Kidney tubule cell (primary cell): Measurements from ENCODE around the gene FGF6.
"Not testable (repeated sequence)": the region's sequence is repeated elsewhere in the genome, so short reads cannot be mapped to it uniquely, and the experiment has no call there.

Experiments
- DNase-seq: peaks from one replicate; pipeline ENCODE4 v3.0.0-alpha.2; 2018; ENCODE audit warnings: low spot score

Gene FGF6

GRCh38 chr12:4445156-4446101, at the start of gene FGF6:
Gene FGF6 (minus strand): TSS chr12:4445815. CDS start chr12:4445570, 245 bp downstream.
- DNase-seq, result no peak

GRCh38 chr12:4490973-4491372, 45.4 kb upstream of the FGF6 start:
- no peak for DNase-seq

- DNase-seq, result no peak
These were observed 43.9 kb upstream of the FGF6 start for GRCh38 chr12:4489556-4489955.

- DNase-seq, result no peak
These were observed 41.4 kb upstream of the FGF6 start for GRCh38 chr12:4486980-4487379.

- no peak for DNase-seq
These were observed 40.6 kb upstream of the FGF6 start for GRCh38 chr12:4486049-4486699.

- peak; percentile 39 for DNase-seq
These were observed 38.5 kb upstream of the FGF6 start for GRCh38 chr12:4483885-4484823.

GRCh38 chr12:4482936-4483335, 37.3 kb upstream of the FGF6 start:
- no peak for DNase-seq

- no peak for DNase-seq
These were observed 33.3 kb upstream of the FGF6 start for GRCh38 chr12:4478933-4479332.

- DNase-seq, result no peak
These were observed 31.5 kb upstream of the FGF6 start for GRCh38 chr12:4477129-4477528.

GRCh38 chr12:4472046-4472445, 26.4 kb upstream of the FGF6 start:
- DNase-seq, result no peak

GRCh38 chr12:4471256-4471655, 25.6 kb upstream of the FGF6 start:
- DNase-seq, result no peak

GRCh38 chr12:4468994-4469393, 23.4 kb upstream of the FGF6 start:
- DNase-seq, result no peak

GRCh38 chr12:4460761-4461160, 15.1 kb upstream of the FGF6 start:
- DNase-seq, result no peak

- not testable (repeated sequence) for DNase-seq
These were observed 10.2 kb upstream of the FGF6 start for GRCh38 chr12:4455849-4456248.

- no peak for DNase-seq
These were observed 8.8 kb upstream of the FGF6 start for GRCh38 chr12:4454315-4454860.

GRCh38 chr12:4451694-4452093, 6.1 kb upstream of the FGF6 start:
- DNase-seq, result no peak

GRCh38 chr12:4450551-4451112, 5.0 kb upstream of the FGF6 start:
- DNase-seq, result no peak

GRCh38 chr12:4449851-4450221, 4.2 kb upstream of the FGF6 start:
- DNase-seq, result peak; percentile 10

GRCh38 chr12:4448943-4449850, 3.6 kb upstream of the FGF6 start:
- DNase-seq, result no peak

- no peak for DNase-seq
These were observed 2.8 kb upstream of the FGF6 start for GRCh38 chr12:4448371-4448940.
